CD4-positive, CD25-positive, alpha-beta regulatory T cell (primary cell): ENCODE results near the gene RHOBTB3. TPM values are rescaled to one million over a fixed set of nuclear protein-coding genes. Genes with fewer than 3 reads are reported as not detected.

Experiments
- ATAC-seq, 2 donors: fragments of 150-1000 bp; cut with Tn5 transposase; one replicate each; pipeline ENCODE4 v1.10.0; 2021; ENCODE audit warnings: low read depth in 2 of 2, moderate number of reproducible peaks in 2 of 2, moderate library complexity in 1 of 2
- DNase-seq, 3 donors: peaks; one replicate each; pipeline versions ENCODE4 v3.0.0 to v3.0.0-alpha.2; 2012 to 2022; ENCODE audit warnings: mixed read lengths in 1 of 3
- H3K27ac ChIP-seq: one replicate; pipeline ENCODE4 v1.7.0; 2013; ENCODE audit warnings: mild to moderate bottlenecking, low read length; ENCODE audit not compliant: insufficient read depth, poor library complexity, severe bottlenecking
- H3K27me3 ChIP-seq: one replicate; pipeline ENCODE4 v1.7.0; 2013; ENCODE audit warnings: low read length; ENCODE audit not compliant: control insufficient read depth, insufficient read depth
- H3K36me3 ChIP-seq: one replicate; pipeline ENCODE4 v1.7.0; 2013; ENCODE audit warnings: mild to moderate bottlenecking, low read length, moderate library complexity; ENCODE audit not compliant: control insufficient read depth, insufficient read depth
- H3K4me1 ChIP-seq: 2 replicates; pipeline ENCODE4 v1.7.0; 2013; ENCODE audit warnings: mild to moderate bottlenecking, low read length; ENCODE audit not compliant: insufficient read depth, control insufficient read depth, poor library complexity, severe bottlenecking
- H3K4me3 ChIP-seq: one replicate; pipeline ENCODE4 v1.7.0; 2013; ENCODE audit warnings: low read depth, mild to moderate bottlenecking, low read length, moderate library complexity
- H3K9me3 ChIP-seq, 2 experiments: 1 replicate in 1 of 2; 2 replicates in 1 of 2; pipeline ENCODE4 v1.7.0; 2013; ENCODE audit warnings: low read length in 2 of 2, mild to moderate bottlenecking in 1 of 2, moderate library complexity in 1 of 2; ENCODE audit not compliant: control insufficient read depth in 2 of 2
- H3K27ac Mint-ChIP-seq, 3 donors: one replicate each; pipeline ENCODE4 v1.8.0; 2020 to 2022; ENCODE audit warnings: mild to moderate bottlenecking in 3 of 3, mixed read lengths in 3 of 3, moderate library complexity in 2 of 3
- H3K27me3 Mint-ChIP-seq: one replicate; pipeline ENCODE4 v1.8.0; 2022; ENCODE audit warnings: mild to moderate bottlenecking, mixed read lengths
- H3K36me3 Mint-ChIP-seq: one replicate; pipeline ENCODE4 v1.8.0; 2020; ENCODE audit warnings: mixed read lengths
- H3K4me1 Mint-ChIP-seq, 4 donors: one replicate each; pipeline ENCODE4 v1.8.0; 2020 to 2022; ENCODE audit warnings: mixed read lengths in 4 of 4, mild to moderate bottlenecking in 1 of 4
- H3K4me3 Mint-ChIP-seq, 4 donors: one replicate each; pipeline ENCODE4 v1.8.0; 2020 to 2022; ENCODE audit warnings: mild to moderate bottlenecking in 4 of 4, mixed read lengths in 4 of 4, moderate library complexity in 3 of 4
- H3K9me3 Mint-ChIP-seq, 7 donors: one replicate each; pipeline ENCODE4 v1.8.0; 2020 to 2022; ENCODE audit warnings: mixed read lengths in 7 of 7, mild to moderate bottlenecking in 3 of 7, moderate library complexity in 2 of 7
- polyA plus RNA-seq, 4 donors: library from polyadenylated mRNA; unstranded; fragments of 300-500 nt; fragmentation: Illumina TruSeq; gene quantifications; one replicate each; pipeline ENCODE4 v1.2.3, GENCODE V29; 2021
- total RNA-seq: library from RNA; stranded (reverse); gene quantifications from one replicate; pipeline ENCODE4 v1.2.3, GENCODE V29; 2022

Gene RHOBTB3
- total and polyA plus RNA-seq, 5 donors from 2014 or later: 1.4 to 2.8 (median 2.6) TPM

DNA sequence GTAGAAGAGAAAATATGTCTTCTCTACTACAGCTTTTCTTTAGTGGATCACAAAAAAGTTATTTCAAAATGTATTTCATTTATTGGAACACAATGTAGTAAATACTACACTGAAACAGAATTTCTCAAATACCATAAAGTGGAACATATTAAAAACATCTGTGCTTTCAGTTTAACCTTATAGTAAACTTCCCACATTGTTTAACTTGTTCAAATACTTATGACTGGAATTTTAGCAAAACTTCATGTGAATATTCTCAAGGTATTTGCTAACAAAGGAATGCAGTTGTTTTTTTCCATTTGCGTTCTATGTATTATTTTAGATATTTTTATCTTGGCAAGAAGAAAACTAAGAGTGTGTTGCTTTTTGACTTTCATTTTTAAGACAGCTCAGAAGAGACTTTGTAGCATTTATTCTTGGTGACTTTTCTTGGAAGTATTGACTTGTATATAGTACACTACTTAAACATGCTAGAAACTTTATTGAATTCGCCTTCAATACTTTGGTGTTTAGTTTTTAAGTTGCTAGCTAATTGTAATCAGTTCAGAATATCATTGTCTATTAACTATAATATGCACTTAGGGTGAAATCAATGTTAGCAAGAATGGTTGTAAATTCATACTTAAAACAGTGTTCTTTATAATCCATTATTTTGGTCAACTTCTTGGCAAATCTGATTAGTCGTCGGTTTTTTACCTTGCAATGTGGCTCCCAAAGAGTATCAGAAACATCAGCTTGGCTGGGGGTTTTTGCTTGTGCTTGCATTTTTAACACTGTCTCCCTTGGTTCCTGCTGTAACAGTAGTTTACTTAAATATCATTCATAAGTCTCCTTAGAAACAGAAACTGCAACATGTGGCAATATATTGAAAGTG, 5.0 kb upstream of the RHOBTB3 start:
- Mint-ChIP-seq H3K27ac (no peak overlapping the region), H3K27me3 (peaks cover 58% of the 10 kb centered on the region), H3K9me3 (no peaks in the 10 kb centered on the region), H3K4me1 (peaks cover 3 to 9% (median 7%) of the 10 kb centered on the region in 4 donors), H3K36me3 (no peaks in the 10 kb centered on the region), H3K4me3 (no peak overlapping the region)
- ATAC-seq: no peak
- Histone ChIP-seq H3K4me3 (no peak overlapping the region), H3K27me3 (peaks cover 34% of the 10 kb centered on the region), H3K27ac (no peak overlapping the region), H3K9me3 (no peaks in the 10 kb centered on the region), H3K4me1 (peaks cover 8% of the 10 kb centered on the region), H3K36me3 (no peaks in the 10 kb centered on the region)
- no peak for DNase-seq

DNA sequence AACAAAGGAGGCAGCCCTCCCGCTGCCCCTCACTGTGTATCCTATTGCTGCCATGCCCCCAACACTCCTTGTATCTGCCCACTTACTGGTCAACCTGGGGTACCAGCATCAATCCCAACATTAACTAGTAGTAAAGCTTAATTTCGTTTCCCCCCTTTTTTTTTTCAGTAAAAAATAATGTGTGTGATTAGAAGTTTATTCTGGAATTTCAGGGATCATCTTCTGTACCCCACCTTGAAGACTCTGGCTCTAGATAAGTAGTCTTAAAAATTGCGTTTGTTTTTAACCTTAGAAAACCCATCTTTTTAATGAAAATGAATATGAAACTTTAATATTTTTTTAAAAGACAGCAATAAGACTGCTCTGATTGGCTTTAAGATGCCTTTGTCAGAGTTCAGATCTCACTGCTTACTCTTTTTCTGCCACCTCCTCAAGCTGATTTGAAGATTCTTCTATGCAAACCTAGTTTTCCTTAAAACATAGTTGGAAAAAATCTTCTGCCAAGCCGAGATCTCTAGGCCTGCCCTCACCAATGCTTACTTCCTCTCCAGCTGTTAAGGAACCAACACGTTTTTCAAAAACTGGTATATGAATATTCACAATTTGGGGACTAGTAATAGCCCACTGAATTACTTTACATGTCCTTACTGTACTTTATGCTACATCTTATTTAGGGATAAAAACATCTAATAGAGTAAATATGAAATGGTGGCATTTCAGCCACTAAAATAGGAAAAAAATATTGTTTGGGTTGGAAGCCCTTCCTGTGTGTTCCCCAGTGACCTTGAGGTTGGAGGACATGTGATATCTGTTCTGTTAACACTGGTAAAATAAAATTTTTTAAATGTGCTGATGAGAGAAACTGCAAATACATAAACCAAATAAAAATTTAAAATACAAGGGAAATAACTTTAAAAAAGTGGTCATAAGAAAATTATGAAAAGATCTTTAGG, 4.0 kb upstream of the RHOBTB3 start:
- H3K4me1 Mint-ChIP-seq: peaks cover 5 to 12% (median 9%) of the 10 kb centered on the region in 4 donors
- H3K9me3 Mint-ChIP-seq: no peaks in the 10 kb centered on the region
- ATAC-seq: no peak

DNA sequence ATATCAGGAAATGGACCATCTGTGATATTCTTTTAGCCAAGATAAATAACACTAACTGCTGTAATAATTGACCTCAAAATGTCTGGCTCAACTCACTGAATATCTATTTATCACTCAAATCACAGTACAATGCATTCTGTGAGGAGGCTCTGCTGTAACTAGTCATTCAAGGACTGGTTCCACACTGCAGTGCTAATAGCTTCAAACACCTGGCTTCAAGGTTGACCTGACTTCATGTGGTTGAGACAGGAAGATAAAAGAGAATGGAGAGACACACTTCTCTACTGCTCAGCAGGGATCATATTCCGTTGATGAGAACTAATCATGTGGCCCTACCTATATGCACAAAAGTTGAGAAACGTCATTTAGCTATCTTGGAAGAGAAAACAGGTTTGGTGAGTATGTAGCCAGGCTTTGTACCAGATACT, 3.4 kb upstream of the RHOBTB3 start:
- H3K4me3 ChIP-seq: no peak overlapping the region
- H3K36me3 ChIP-seq: no peaks in the 10 kb centered on the region
- no peaks in the 10 kb centered on the region for H3K9me3 ChIP-seq
- Mint-ChIP-seq H3K4me3 (no peak overlapping the region), H3K9me3 (no peaks in the 10 kb centered on the region), H3K36me3 (no peaks in the 10 kb centered on the region), H3K27me3 (peaks cover 62% of the 10 kb centered on the region), H3K4me1 (peaks cover 7 to 15% (median 9%) of the 10 kb centered on the region in 4 donors), H3K27ac (no peak overlapping the region)
- no peak for ATAC-seq
- DNase-seq: peak in 1 of 3 donors; percentile 4
- H3K27ac ChIP-seq: no peak overlapping the region
- peaks cover 42% of the 10 kb centered on the region for H3K27me3 ChIP-seq
- peaks cover 17% of the 10 kb centered on the region for H3K4me1 ChIP-seq

More for the DNA sequence above, 4.0 kb upstream of the RHOBTB3 start:
- Mint-ChIP-seq H3K36me3 (no peaks in the 10 kb centered on the region), H3K27me3 (peaks cover 55% of the 10 kb centered on the region), H3K27ac (no peak overlapping the region), H3K4me3 (no peak overlapping the region)
- DNase-seq: no peak
- Histone ChIP-seq H3K4me3 (no peak overlapping the region), H3K27ac (no peak overlapping the region), H3K36me3 (no peaks in the 10 kb centered on the region), H3K4me1 (peaks cover 17% of the 10 kb centered on the region), H3K27me3 (peaks cover 37% of the 10 kb centered on the region), H3K9me3 (no peaks in the 10 kb centered on the region)

DNA sequence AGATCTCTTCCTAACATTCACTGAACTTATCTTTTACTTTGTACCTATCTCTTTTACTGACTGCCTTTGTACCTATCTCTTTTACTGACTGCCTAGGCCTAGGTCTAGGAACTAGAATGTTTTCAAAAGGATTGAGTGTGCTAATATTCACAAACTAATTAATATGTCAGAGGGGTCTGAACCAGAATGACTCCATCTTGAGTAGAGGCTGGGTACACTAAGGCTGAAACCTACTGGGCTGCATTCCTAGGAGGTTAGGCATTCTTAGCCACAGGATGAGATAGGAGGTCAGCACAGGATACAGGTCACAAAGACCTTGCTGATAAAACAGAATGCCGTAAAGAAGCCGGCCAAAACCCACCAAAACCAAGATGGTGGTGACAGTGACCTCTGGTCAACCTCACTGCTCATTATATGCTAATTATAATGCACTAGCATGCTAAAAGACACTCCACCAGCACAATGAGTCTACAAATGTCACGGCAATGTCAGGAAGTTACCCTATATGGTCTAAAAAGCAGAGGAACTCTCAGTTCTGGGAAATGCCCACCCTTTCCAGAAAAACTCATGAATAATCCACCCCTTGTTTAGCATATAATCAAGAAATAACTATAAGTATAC, 2.5 kb upstream of the RHOBTB3 start:
- peaks cover 70% of the 10 kb centered on the region for H3K27me3 Mint-ChIP-seq
- Histone ChIP-seq H3K4me1 (peaks cover 17% of the 10 kb centered on the region), H3K9me3 (no peaks in the 10 kb centered on the region), H3K36me3 (no peaks in the 10 kb centered on the region), H3K27me3 (peaks cover 50% of the 10 kb centered on the region), H3K4me3 (no peak overlapping the region), H3K27ac (no peak overlapping the region)
- no peak overlapping the region for H3K27ac Mint-ChIP-seq
- ATAC-seq: no peak
- H3K36me3 Mint-ChIP-seq: no peaks in the 10 kb centered on the region
- peaks cover 7 to 15% (median 9%) of the 10 kb centered on the region in 4 donors for H3K4me1 Mint-ChIP-seq
- no peak overlapping the region for H3K4me3 Mint-ChIP-seq
- no peaks in the 10 kb centered on the region for H3K9me3 Mint-ChIP-seq
- DNase-seq: no peak

DNA sequence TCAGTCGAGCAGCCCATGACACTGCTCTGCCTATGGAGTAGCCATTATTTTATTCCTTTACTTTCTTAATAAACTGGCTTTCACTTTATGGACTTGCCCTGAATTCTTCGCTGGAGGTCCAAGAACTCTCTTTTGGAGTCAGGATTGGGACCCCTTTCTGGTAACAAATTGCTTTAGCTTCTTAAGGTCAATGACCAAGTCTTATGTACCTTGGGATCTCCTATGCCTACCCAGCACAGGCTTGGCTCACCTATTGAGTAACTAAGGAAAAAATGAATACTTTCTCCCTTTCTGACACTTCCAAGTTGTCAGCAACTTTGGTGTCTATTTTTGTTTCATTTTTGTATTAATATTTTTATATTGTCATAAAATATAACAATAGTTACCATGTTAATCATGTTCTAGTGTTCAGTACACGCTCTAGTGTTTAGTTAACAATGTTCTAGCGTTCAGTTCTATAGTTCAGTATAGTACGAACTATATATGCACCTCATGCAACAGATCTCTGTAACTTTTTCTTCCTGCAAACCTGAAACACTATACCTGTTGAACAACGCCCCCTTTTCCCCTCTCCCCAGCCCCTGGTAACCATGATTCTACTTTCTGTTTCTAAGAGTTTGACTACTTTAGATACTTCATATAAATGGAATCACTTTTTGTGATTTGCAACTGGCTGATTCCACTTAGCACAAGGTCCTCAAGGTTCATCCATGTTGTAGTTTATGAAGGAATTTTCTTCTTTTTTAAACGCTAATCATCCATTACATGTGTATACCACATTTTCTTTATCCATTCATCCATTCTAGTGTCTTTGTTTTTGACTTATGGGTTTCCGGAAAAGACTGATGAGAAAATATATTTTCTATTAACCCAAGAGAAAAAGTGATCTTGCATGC, 1.8 kb upstream of the RHOBTB3 start:
- H3K36me3 ChIP-seq: no peaks in the 10 kb centered on the region
- peak overlapping the region in 2 of 4 donors; percentile 6 to 58 for H3K4me3 Mint-ChIP-seq
- H3K4me1 ChIP-seq: peaks cover 17% of the 10 kb centered on the region
- H3K4me1 Mint-ChIP-seq: peaks cover 7 to 15% (median 9%) of the 10 kb centered on the region in 4 donors
- H3K27ac Mint-ChIP-seq: no peak overlapping the region
- H3K27me3 ChIP-seq: peaks cover 56% of the 10 kb centered on the region
- DNase-seq (no peak), ATAC-seq (no peak)
- H3K27me3 Mint-ChIP-seq: peaks cover 72% of the 10 kb centered on the region
- H3K9me3 Mint-ChIP-seq: no peaks in the 10 kb centered on the region
- H3K27ac ChIP-seq: no peak overlapping the region
- H3K36me3 Mint-ChIP-seq: no peaks in the 10 kb centered on the region
- no peaks in the 10 kb centered on the region for H3K9me3 ChIP-seq
- H3K4me3 ChIP-seq: no peak overlapping the region

DNA sequence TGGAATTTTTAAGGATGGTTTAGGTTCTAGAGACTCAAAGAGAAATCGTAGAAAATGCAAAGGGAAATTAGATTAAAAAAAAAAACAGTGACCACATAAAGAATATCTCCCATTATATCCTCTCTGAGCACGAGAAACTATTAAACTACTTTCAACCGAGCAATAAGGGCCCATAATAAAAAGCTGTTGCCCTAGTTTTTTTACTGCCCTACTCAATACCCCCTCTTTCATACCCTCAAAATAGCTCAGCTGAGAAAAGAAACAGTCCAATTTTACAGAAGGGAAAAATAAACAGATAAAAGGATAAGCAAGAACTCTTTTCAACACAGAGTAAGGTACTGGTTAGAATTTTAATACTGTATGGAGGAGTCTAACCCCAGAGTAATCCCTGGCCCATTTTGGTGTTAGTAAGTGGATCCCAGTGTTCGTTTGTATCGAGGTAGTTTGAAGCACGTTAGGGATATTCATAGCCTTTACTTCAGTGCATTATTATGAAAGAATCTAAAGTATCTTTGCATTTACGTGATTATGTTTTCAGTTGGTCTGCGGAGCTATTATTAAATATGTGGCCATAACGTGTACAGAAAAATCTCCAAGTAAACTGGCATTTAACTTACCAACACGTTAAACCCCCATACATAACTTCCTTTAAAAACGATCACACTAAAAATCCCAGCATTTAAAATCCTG, 980 bp upstream of the RHOBTB3 start:
- Histone ChIP-seq H3K4me3 (no peak overlapping the region), H3K27me3 (peaks cover 59% of the 10 kb centered on the region), H3K36me3 (no peaks in the 10 kb centered on the region), H3K27ac (no peak overlapping the region), H3K4me1 (peaks cover 17% of the 10 kb centered on the region), H3K9me3 (no peaks in the 10 kb centered on the region)
- ATAC-seq (no peak), DNase-seq (no peak)
- Mint-ChIP-seq H3K9me3 (no peaks in the 10 kb centered on the region), H3K4me1 (peaks cover 7 to 15% (median 9%) of the 10 kb centered on the region in 4 donors), H3K27ac (no peak overlapping the region), H3K27me3 (peaks cover 72% of the 10 kb centered on the region), H3K4me3 (peak overlapping the region; percentile 66 to 86 (median 73)), H3K36me3 (no peaks in the 10 kb centered on the region)
